ENCODE results near the gene EFEMP2.

The EFEMP2 gene

DNA sequence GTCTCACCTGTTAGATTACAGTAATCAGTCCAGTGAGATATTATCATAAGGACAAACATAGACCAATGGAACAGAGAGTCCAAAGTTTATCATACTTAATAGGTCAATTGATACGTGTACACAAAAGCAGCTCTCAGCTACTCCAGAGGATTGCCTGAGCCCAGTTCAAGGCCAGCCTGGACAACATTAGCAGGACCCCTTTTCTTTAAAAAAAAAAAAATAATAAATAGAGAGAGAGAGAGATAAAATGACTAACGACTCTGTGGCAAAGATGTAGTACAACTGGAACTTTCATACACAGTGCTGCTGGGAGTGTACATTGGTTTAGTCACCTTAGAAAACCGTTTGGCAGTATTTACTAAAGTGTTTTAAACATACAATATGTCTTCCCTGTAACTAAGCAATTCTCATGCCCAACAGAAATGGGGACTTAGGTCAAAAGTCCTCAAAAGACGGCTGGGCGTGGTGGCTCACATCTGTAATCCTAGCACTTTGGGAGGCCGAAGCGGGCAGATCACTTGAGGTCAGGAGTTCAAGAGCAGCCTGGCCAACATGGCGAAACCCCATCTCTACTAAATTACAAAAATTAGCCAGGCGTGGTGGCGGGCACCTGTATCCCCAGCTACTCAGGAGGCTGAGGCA is 28.2 kb downstream of the EFEMP2 start:
- Histone ChIP-seq H3K9me3 (ENCODE audit: control insufficient read depth, insufficient read depth, low read length) (no peaks in the 10 kb centered on the region), H4K20me1 (ENCODE audit: control insufficient read depth, insufficient read depth, low read depth, low read length) (no peaks in the 10 kb centered on the region), H3K27me3 (ENCODE audit: control insufficient read depth, low read length) (0 out of 2 replicates have a peak, but pooled peaks cover 2% of the 10 kb centered on the region), H3K79me2 (ENCODE audit: control insufficient read depth, low read length) (no peaks in the 10 kb centered on the region), H3K36me3 (ENCODE audit: control insufficient read depth, low read length) (no peaks in the 10 kb centered on the region), H3K27ac (ENCODE audit: low read depth, low read length) (no peak overlapping the region), H3K4me3 (ENCODE audit: low read length) (no peak overlapping the region), H3K9me2 (replicated peaks; ENCODE audit: control insufficient read depth, low read length) (no peaks in the 10 kb centered on the region), H3K4me2 (ENCODE audit: low read length) (no peak overlapping the region), H3F3A (ENCODE audit: control insufficient read depth, insufficient read depth) (0 out of 2 replicates have a peak, but pooled peaks cover 3% of the 10 kb centered on the region), H3K4me1 (ENCODE audit: control insufficient read depth, low read length) (no peaks in the 10 kb centered on the region)
- no peak for TF ChIP-seq EZH2phosphoT487 (IDR thresholded peaks at IDR 0.05; ENCODE audit: borderline replicate concordance, low read length)
- TF ChIP-seq, protein P1, sequence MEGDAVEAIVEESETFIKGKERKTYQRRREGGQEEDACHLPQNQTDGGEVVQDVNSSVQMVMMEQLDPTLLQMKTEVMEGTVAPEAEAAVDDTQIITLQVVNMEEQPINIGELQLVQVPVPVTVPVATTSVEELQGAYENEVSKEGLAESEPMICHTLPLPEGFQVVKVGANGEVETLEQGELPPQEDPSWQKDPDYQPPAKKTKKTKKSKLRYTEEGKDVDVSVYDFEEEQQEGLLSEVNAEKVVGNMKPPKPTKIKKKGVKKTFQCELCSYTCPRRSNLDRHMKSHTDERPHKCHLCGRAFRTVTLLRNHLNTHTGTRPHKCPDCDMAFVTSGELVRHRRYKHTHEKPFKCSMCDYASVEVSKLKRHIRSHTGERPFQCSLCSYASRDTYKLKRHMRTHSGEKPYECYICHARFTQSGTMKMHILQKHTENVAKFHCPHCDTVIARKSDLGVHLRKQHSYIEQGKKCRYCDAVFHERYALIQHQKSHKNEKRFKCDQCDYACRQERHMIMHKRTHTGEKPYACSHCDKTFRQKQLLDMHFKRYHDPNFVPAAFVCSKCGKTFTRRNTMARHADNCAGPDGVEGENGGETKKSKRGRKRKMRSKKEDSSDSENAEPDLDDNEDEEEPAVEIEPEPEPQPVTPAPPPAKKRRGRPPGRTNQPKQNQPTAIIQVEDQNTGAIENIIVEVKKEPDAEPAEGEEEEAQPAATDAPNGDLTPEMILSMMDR (IDR thresholded peaks at IDR 0.05; ENCODE audit: low read depth, low read length, poor library complexity, severe bottlenecking): no peak

- no peak for TF ChIP-seq EZH2phosphoT487 (IDR thresholded peaks at IDR 0.05; ENCODE audit: borderline replicate concordance, low read length)
- TF ChIP-seq, protein P1 (IDR thresholded peaks at IDR 0.05; ENCODE audit: low read depth, low read length, poor library complexity, severe bottlenecking): no peak
- H3K9me2 ChIP-seq (replicated peaks; ENCODE audit: control insufficient read depth, low read length): no peaks in the 10 kb centered on the region
- H3K4me1 ChIP-seq (ENCODE audit: control insufficient read depth, low read length): no peaks in the 10 kb centered on the region
- H4K20me1 ChIP-seq (ENCODE audit: control insufficient read depth, insufficient read depth, low read depth, low read length): no peaks in the 10 kb centered on the region
- H3K79me2 ChIP-seq (ENCODE audit: control insufficient read depth, low read length): no peaks in the 10 kb centered on the region
- H3K27me3 ChIP-seq (ENCODE audit: control insufficient read depth, low read length): no peaks in the 10 kb centered on the region
- no peaks in the 10 kb centered on the region for H3K36me3 ChIP-seq (ENCODE audit: control insufficient read depth, low read length)
- no peak overlapping the region for H3K4me2 ChIP-seq (ENCODE audit: low read length)
- no peak overlapping the region for H3K27ac ChIP-seq (ENCODE audit: low read depth, low read length)
- H3K9me3 ChIP-seq (ENCODE audit: control insufficient read depth, insufficient read depth, low read length): no peaks in the 10 kb centered on the region
- no peaks in the 10 kb centered on the region for H3F3A ChIP-seq (ENCODE audit: control insufficient read depth, insufficient read depth)
- no peak overlapping the region for H3K4me3 ChIP-seq (ENCODE audit: low read length)
Observed at GRCh38 chr11:65843811-65844210, 28.8 kb downstream of the EFEMP2 start.

DNA sequence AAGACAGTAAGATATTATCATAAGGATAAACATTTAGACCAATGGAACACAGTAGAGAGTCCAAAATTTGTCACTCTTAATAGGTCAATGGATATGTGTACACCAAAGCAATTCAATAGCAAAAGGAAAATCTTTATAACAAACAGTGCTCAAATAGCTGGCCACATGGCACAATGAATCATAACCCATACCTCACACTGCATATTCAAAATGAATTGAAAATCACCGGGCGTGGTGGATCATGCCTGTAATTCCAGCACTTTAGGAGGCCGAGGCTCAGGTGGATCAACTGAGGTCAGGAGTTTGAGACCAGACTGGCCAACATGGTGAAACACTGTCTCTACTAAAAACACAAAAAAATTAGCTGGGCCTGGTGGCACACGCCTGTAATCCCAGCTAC is 30.5 kb downstream of the EFEMP2 start:
- no peaks in the 10 kb centered on the region for H3K9me2 ChIP-seq (replicated peaks; ENCODE audit: control insufficient read depth, low read length)
- no peaks in the 10 kb centered on the region for H3F3A ChIP-seq (ENCODE audit: control insufficient read depth, insufficient read depth)
- no peaks in the 10 kb centered on the region for H3K79me2 ChIP-seq (ENCODE audit: control insufficient read depth, low read length)
- TF ChIP-seq, protein P1 (IDR thresholded peaks at IDR 0.05; ENCODE audit: low read depth, low read length, poor library complexity, severe bottlenecking): no peak
- TF ChIP-seq EZH2phosphoT487 (IDR thresholded peaks at IDR 0.05; ENCODE audit: borderline replicate concordance, low read length): no peak
- no peak overlapping the region for H3K27ac ChIP-seq (ENCODE audit: low read depth, low read length)
- no peaks in the 10 kb centered on the region for H3K9me3 ChIP-seq (ENCODE audit: control insufficient read depth, insufficient read depth, low read length)
- H3K36me3 ChIP-seq (ENCODE audit: control insufficient read depth, low read length): no peaks in the 10 kb centered on the region
- no peaks in the 10 kb centered on the region for H3K4me1 ChIP-seq (ENCODE audit: control insufficient read depth, low read length)
- H3K4me3 ChIP-seq (ENCODE audit: low read length): no peak overlapping the region
- no peaks in the 10 kb centered on the region for H4K20me1 ChIP-seq (ENCODE audit: control insufficient read depth, insufficient read depth, low read depth, low read length)
- H3K4me2 ChIP-seq (ENCODE audit: low read length): no peak overlapping the region
- no peaks in the 10 kb centered on the region for H3K27me3 ChIP-seq (ENCODE audit: control insufficient read depth, low read length)

All from DOHH2 (cell line).